Measurements from ENCODE around the gene NME4.

Gene NME4

DNA sequence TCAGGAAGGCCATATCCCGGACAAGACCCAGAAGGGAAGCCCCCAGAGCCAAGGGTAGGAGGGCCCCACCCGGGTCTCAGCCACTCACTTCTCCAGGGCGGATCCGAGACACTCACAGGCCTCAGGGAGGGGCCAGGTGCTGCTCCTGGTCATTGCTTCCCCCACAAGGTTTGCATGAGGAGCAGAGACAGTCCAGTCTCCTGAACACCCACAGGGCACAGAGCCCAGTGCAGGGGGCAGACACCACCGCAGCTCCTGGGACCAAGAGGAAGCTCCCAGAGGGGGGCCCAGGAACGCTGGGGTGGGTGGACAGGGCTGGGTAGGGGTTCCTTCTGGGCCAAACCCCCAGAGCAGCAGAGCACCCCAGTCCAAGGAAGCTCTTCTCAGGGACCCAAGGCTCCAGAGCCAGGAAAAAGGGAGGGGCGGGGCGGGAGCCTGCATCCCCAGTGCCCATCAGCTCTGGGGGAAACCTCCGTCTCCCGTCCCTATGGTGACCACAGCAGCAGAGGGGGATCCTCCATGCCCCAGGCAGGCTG, 26.0 kb upstream of the NME4 start:
- peaks cover 17% of the 10 kb centered on the region for H3K36me3 ChIP-seq (replicated peaks; ENCODE audit: low read depth, low read length)
- H3K9ac ChIP-seq (ENCODE audit: low read length) = peak overlapping the region; percentile 67
- peak overlapping the region; percentile 81 for H3K4me2 ChIP-seq (ENCODE audit: low read length)
- peaks cover 6% of the 10 kb centered on the region; the same call in 1 of the 2 replicates for H3K79me2 ChIP-seq (ENCODE audit: low read length)
- peak overlapping the region; percentile 74; the same call in 1 of the 2 replicates for H2AFZ ChIP-seq (ENCODE audit: low read depth, low read length)
- TF ChIP-seq EZH2phosphoT487 (IDR thresholded peaks at IDR 0.05; ENCODE audit: low read depth) = no peak
- TF ChIP-seq, protein P1, sequence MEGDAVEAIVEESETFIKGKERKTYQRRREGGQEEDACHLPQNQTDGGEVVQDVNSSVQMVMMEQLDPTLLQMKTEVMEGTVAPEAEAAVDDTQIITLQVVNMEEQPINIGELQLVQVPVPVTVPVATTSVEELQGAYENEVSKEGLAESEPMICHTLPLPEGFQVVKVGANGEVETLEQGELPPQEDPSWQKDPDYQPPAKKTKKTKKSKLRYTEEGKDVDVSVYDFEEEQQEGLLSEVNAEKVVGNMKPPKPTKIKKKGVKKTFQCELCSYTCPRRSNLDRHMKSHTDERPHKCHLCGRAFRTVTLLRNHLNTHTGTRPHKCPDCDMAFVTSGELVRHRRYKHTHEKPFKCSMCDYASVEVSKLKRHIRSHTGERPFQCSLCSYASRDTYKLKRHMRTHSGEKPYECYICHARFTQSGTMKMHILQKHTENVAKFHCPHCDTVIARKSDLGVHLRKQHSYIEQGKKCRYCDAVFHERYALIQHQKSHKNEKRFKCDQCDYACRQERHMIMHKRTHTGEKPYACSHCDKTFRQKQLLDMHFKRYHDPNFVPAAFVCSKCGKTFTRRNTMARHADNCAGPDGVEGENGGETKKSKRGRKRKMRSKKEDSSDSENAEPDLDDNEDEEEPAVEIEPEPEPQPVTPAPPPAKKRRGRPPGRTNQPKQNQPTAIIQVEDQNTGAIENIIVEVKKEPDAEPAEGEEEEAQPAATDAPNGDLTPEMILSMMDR (IDR thresholded peaks at IDR 0.05; ENCODE audit: low read depth, low read length) = no peak
- peak overlapping the region; percentile 56 for H3K27ac ChIP-seq (ENCODE audit: low read length)
- H3K27me3 ChIP-seq (ENCODE audit: low read depth, low read length) = no peaks in the 10 kb centered on the region
- H3K4me3 ChIP-seq (ENCODE audit: low read length) = peak overlapping the region; percentile 68
- no peaks in the 10 kb centered on the region; the same call in 1 of the 2 replicates for H4K20me1 ChIP-seq (ENCODE audit: insufficient read depth, low read length)
- H3K9me3 ChIP-seq (ENCODE audit: insufficient read depth, low read length) = no peaks in the 10 kb centered on the region
- H3K4me1 ChIP-seq (ENCODE audit: low read length) = peaks cover 13% of the 10 kb centered on the region

DNA sequence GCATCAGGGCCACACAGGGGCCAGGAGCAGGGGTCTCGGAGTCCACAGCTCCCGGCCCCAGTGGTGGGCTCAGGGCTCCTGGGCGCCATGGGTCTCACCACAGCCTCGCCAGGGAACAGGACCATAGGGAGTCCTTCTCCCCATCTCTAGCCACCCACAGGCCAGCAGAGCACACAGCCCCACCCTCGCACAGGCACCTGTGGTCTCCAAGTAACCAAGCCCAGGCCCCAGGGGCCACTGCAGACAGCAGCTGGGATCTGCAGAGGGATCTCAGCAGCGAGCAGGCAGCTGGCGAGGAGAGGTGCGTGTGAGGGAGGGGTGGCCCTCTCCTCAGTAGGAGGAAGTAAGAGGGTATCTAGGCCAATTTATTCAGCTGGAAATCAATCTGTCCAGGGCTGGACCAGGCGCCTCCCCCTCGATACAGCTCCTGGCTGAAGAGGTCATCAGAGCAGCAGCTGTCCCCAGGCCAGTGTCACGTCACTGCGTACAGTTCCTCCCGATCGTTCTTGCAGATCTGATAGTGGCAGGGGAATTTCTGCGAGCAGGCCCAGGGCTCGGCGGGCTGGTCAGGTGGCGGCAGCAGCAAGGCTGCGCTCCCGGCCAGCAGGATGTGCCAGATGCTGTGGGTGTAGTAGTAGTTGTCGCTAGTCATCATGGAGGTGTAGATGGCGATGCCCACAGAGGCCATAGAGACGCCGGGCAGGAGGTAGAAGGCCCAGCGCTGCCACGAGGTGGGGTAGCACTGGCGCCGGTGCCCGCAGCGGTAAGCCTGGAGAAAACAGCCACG, 25.3 kb upstream of the NME4 start:
- Histone ChIP-seq H3K36me3 (replicated peaks; ENCODE audit: low read depth, low read length) (peaks cover 10% of the 10 kb centered on the region), H3K79me2 (ENCODE audit: low read length) (peaks cover 6% of the 10 kb centered on the region; the same call in 1 of the 2 replicates), H3K27me3 (ENCODE audit: low read depth, low read length) (no peaks in the 10 kb centered on the region), H3K4me2 (ENCODE audit: low read length) (no peak overlapping the region), H2AFZ (ENCODE audit: low read depth, low read length) (no peak overlapping the region), H3K4me3 (ENCODE audit: low read length) (no peak overlapping the region), H3K4me1 (ENCODE audit: low read length) (peaks cover 13% of the 10 kb centered on the region), H3K27ac (ENCODE audit: low read length) (no peak overlapping the region), H3K9ac (ENCODE audit: low read length) (no peak overlapping the region), H4K20me1 (ENCODE audit: insufficient read depth, low read length) (no peaks in the 10 kb centered on the region; the same call in 1 of the 2 replicates), H3K9me3 (ENCODE audit: insufficient read depth, low read length) (no peaks in the 10 kb centered on the region)
- TF ChIP-seq EZH2phosphoT487 (IDR thresholded peaks at IDR 0.05; ENCODE audit: low read depth) = no peak
- TF ChIP-seq, protein P1 (IDR thresholded peaks at IDR 0.05; ENCODE audit: low read depth, low read length) = no peak

DNA sequence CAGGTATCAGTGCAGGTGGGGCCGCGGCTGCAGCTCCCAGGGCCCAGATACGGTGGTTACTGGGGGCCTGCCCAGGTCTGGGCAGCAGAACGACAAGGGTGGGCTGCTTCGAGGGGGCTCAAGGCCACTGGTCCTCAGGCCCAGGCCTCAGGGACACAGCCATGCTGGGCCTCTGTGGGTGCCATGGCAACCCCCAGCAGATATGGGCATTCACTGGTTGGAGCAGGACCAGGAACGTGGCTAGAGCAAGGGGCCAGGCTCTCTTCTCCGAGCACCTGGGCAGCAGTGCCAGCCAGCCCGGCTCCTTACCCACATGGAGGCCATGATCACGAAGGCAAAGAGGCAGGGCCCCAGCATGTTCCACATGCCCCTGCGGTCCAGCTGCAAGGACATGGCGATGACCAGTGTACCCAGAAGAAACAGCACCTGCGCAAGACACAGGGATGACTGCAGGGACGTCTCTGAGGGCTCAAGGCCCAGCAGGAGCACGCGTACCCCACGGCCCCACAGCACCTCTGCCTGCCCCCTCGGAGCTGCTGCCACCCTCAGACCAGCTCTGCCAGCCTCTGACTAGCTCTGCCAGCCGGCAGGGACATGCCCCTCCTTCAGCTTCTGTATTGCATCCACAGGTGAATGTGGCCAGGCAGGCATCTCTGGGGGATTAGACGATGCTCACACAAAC, 24.6 kb upstream of the NME4 start:
- H3K9me3 ChIP-seq (ENCODE audit: insufficient read depth, low read length) = no peaks in the 10 kb centered on the region
- H3K79me2 ChIP-seq (ENCODE audit: low read length) = peaks cover 6% of the 10 kb centered on the region; the same call in 1 of the 2 replicates
- H3K4me2 ChIP-seq (ENCODE audit: low read length) = no peak overlapping the region
- no peak for TF ChIP-seq EZH2phosphoT487 (IDR thresholded peaks at IDR 0.05; ENCODE audit: low read depth)
- H3K36me3 ChIP-seq (replicated peaks; ENCODE audit: low read depth, low read length) = peaks cover 8% of the 10 kb centered on the region
- no peak overlapping the region for H3K4me3 ChIP-seq (ENCODE audit: low read length)
- no peaks in the 10 kb centered on the region; the same call in 1 of the 2 replicates for H4K20me1 ChIP-seq (ENCODE audit: insufficient read depth, low read length)
- no peak overlapping the region for H3K27ac ChIP-seq (ENCODE audit: low read length)
- H3K4me1 ChIP-seq (ENCODE audit: low read length) = peaks cover 13% of the 10 kb centered on the region
- H3K27me3 ChIP-seq (ENCODE audit: low read depth, low read length) = no peaks in the 10 kb centered on the region
- no peak overlapping the region for H3K9ac ChIP-seq (ENCODE audit: low read length)
- H2AFZ ChIP-seq (ENCODE audit: low read depth, low read length) = no peak overlapping the region

DNA sequence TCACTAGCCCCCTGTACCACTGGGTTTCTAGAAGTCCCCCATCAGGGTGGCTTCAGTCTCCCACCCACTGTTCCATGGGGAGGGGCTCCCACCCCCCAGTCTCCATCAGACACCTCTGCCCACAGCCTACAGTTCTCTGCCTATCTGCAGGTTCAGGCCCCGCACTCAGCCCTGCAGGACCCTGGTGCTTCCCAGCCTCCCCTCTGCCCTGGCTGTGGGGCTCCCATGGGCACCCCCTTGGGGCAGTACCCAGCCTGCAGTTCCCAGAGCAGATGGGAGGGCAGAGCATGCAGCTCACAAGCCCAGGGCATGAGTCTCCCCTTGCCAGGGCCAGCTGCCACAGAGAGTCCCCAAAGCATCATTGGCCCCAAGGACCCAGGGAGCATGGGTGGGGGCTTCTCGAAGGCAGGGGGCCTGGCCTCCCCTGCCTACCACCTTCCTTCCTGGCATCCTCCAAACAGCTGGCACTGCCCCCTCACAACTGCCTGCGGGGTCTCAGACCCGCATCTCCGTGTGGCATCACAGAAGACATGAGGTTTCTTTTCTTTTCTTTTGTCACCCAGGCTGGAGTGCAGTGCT, 23.9 kb upstream of the NME4 start:
- Histone ChIP-seq H3K36me3 (replicated peaks; ENCODE audit: low read depth, low read length) (peaks cover 2% of the 10 kb centered on the region), H3K9ac (ENCODE audit: low read length) (no peak overlapping the region), H3K4me3 (ENCODE audit: low read length) (no peak overlapping the region), H3K27ac (ENCODE audit: low read length) (no peak overlapping the region), H3K79me2 (ENCODE audit: low read length) (peaks cover 6% of the 10 kb centered on the region; the same call in 1 of the 2 replicates), H3K27me3 (ENCODE audit: low read depth, low read length) (no peaks in the 10 kb centered on the region), H3K4me2 (ENCODE audit: low read length) (no peak overlapping the region), H4K20me1 (ENCODE audit: insufficient read depth, low read length) (no peaks in the 10 kb centered on the region; the same call in 1 of the 2 replicates), H3K9me3 (ENCODE audit: insufficient read depth, low read length) (no peaks in the 10 kb centered on the region), H2AFZ (ENCODE audit: low read depth, low read length) (no peak overlapping the region), H3K4me1 (ENCODE audit: low read length) (peaks cover 13% of the 10 kb centered on the region)
- no peak for TF ChIP-seq EZH2phosphoT487 (IDR thresholded peaks at IDR 0.05; ENCODE audit: low read depth)
- TF ChIP-seq, protein P1 (IDR thresholded peaks at IDR 0.05; ENCODE audit: low read depth, low read length) = no peak
